ENCODE results near the gene PLXNA4.

- TF ChIP-seq, protein P1, sequence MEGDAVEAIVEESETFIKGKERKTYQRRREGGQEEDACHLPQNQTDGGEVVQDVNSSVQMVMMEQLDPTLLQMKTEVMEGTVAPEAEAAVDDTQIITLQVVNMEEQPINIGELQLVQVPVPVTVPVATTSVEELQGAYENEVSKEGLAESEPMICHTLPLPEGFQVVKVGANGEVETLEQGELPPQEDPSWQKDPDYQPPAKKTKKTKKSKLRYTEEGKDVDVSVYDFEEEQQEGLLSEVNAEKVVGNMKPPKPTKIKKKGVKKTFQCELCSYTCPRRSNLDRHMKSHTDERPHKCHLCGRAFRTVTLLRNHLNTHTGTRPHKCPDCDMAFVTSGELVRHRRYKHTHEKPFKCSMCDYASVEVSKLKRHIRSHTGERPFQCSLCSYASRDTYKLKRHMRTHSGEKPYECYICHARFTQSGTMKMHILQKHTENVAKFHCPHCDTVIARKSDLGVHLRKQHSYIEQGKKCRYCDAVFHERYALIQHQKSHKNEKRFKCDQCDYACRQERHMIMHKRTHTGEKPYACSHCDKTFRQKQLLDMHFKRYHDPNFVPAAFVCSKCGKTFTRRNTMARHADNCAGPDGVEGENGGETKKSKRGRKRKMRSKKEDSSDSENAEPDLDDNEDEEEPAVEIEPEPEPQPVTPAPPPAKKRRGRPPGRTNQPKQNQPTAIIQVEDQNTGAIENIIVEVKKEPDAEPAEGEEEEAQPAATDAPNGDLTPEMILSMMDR (IDR thresholded peaks at IDR 0.05): no peak
- no peak for TF ChIP-seq POLR2A (IDR thresholded peaks at IDR 0.05)
These were observed 422.0 kb downstream of the PLXNA4 start for GRCh38 chr7:132154248-132154647.

Measured in body of pancreas (tissue), 4 donors.